SIG-M5 treated with dmso at 0.1 percent for 504 hours (cell line): ENCODE results near the gene PCCA.

Experiments
- DNase-seq: peaks from one replicate; lab custom pipeline; 2025; ENCODE audit not compliant: unreplicated experiment; lab: John Stamatoyannopoulos, UW

PCCA gene

GRCh38 chr13:100497389-100497788 is 408.5 kb downstream of the PCCA start:
- no peak for DNase-seq

DNA sequence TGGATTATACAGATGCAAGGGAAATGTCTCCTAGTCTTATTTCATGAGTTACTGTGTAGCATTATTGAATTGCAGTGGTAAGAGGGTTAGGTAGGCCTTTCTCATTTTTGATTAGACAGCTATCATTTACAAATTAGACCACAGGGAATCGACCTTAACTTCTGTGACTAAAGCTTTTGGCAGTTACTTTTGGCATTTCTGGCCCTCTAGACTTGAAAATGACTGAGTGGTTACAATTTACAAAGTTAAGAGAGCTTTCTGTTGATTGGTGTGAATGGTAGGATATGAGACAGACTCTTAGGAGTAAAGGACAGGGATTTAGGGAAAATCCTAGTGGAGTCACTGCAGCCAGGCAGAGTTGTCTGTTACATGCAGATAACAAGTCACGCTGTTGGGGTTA is 413.6 kb downstream of the PCCA start:
- no peak for DNase-seq

GRCh38 chr13:100503622-100504021 is 414.7 kb downstream of the PCCA start:
- DNase-seq = no peak

GRCh38 chr13:100506154-100506553 is 417.3 kb downstream of the PCCA start:
- DNase-seq = no peak

- DNase-seq = peak; percentile 33
Measured at GRCh38 chr13:100506600-100507422, 417.9 kb downstream of the PCCA start.

DNA sequence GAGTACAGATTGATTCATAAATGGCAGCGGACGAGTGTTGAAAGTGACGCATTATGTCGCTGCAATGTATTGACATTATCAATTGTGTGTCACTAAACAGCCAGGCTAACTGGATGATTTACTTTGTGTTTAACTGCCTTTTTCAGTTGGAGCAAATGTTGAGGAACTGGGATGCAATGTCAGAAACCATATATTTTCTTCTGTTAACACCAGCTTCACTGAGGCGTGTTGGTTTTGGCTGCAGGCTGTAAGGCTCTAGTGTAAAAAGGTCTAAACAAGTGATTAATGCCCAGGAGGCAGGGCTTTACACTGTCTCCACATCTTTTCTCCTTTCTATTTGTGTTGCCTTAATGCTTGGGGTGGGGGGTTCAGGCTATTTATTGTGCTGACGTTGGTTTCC is 419.6 kb downstream of the PCCA start:
- no peak for DNase-seq

- DNase-seq = no peak
Measured at GRCh38 chr13:100508996-100509395, 420.1 kb downstream of the PCCA start.

DNA sequence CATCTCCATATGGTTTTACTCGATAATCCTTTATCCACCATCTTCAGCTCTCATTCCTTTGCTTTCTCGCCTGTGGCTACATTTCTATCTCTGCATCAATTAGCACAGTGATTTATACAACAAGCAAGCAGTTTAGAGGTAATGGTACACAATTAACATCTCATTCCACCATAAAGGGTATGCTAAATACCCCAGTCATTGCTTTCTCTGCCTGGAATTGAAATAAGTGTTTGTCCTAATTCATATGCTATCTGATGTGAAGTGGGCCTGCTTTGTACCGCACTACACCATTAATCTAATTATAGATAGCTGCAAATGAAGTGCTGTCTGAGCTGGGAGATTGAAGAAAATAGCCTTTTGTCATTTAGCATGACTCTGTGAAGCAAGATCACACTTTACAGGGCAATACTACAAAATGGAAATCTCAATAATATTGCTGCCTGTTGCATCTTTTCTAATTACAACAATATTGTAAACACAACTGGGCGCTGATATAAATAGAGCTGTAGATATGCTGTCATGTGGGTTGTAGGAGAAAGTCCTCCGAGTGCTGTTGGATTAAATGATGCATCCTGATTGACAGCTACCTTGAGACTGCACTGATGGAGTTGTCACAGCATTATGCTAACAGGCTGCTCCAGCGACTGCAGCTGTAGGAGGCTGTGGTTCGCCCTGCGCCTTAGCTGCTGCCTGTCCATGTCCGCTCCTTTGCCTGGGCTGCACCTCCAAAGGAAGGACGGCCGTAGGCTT is 421.5 kb downstream of the PCCA start:
- no peak for DNase-seq

DNA sequence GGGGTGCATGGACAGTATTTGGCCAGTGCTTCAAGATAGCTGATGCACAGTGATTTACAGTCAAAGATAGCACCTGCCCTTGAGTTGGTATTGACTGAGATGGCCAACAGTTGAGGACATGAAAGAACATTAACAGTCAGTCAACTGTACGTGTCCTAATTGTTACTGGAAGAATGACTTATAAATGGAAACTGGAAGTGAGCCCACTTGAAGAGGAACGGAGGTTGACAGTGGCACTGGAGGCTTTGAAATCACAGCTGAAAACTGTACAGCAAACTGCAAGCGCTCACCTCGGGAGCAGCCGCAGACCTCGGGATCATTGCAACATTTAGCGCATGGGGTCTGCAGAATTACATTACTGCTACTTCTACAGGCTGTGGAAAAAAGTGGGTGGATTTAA is 422.6 kb downstream of the PCCA start:
- peak; percentile 32 for DNase-seq

DNA sequence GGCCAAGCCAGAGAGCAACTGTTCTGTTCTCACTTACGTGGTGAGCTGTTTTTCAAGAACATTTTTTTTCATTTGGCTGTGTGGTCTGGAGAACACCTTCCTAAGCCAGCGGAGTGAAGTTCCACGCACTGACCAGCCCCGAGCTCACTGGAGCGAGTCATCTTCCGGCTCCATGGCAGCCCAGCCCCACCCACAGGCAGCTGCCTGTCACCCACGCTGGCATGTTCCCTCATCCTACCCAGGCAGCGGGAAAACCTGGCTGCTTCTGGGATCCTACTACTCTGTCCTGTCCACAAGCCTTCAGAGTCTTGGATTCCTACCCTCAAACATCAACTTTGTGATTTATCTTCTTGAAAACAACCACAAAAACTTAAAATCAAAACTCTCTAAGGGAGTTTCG is 423.5 kb downstream of the PCCA start:
- DNase-seq = no peak

DNA sequence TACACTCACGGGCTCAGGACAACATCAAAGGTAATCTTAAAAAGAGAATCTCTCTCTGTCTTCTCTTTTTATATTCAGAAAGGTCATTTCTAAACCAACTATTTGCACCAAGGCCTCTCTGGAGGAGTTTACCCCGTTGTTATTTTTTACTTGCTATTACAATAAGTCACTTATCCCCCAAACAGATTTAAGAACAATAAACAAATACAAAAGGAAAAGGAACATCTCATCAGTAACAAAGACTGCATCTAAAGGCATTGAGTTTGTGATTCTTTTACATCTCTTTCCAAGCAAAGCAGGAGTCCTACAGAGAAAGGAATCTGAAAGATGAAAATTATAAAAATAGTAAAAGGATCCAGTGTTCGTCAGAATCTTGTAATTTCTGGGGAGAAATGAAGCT is 424.3 kb downstream of the PCCA start:
- DNase-seq = no peak

GRCh38 chr13:100513987-100514670 is 425.2 kb downstream of the PCCA start:
- DNase-seq = peak; percentile 28

GRCh38 chr13:100514788-100515409 is 426.0 kb downstream of the PCCA start:
- peak; percentile 65 for DNase-seq

GRCh38 chr13:100515410-100515800 is 426.5 kb downstream of the PCCA start:
- no peak for DNase-seq

GRCh38 chr13:100517135-100517534 is 428.2 kb downstream of the PCCA start:
- DNase-seq = no peak

- no peak for DNase-seq
Measured at GRCh38 chr13:100517728-100518127, 428.8 kb downstream of the PCCA start.

DNA sequence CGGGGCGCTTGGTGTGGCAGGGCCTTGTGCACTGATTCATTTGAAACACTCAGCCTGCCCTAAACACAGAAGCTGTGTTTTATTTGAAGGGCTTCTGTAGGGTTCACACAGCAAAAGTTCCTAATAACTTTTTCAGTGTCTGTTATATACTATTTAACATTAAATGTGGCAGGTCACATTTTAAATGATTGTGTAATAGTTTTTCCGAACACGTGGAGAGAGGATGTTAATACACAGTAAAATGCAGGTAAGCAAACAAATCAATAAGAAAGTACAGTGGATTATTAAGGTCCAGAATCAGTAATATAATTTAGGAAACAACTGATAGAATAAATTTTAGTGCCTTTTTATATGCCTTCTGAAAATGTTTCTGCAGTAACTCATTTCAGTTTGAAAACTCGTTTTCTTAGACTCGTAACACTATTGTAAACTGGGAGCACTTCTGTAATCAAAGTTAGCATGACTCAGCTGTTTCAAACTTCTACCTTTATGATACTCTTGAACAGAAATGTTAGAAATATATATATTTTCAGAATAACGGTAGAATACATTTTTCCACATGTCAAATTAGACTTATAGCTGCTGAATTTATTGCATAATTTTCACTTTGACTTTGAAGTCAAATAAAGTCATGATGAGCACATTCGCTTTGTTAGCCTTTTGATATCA is 429.6 kb downstream of the PCCA start:
- DNase-seq = no peak

- DNase-seq = no peak
Measured at GRCh38 chr13:100519626-100520025, 430.7 kb downstream of the PCCA start.

DNA sequence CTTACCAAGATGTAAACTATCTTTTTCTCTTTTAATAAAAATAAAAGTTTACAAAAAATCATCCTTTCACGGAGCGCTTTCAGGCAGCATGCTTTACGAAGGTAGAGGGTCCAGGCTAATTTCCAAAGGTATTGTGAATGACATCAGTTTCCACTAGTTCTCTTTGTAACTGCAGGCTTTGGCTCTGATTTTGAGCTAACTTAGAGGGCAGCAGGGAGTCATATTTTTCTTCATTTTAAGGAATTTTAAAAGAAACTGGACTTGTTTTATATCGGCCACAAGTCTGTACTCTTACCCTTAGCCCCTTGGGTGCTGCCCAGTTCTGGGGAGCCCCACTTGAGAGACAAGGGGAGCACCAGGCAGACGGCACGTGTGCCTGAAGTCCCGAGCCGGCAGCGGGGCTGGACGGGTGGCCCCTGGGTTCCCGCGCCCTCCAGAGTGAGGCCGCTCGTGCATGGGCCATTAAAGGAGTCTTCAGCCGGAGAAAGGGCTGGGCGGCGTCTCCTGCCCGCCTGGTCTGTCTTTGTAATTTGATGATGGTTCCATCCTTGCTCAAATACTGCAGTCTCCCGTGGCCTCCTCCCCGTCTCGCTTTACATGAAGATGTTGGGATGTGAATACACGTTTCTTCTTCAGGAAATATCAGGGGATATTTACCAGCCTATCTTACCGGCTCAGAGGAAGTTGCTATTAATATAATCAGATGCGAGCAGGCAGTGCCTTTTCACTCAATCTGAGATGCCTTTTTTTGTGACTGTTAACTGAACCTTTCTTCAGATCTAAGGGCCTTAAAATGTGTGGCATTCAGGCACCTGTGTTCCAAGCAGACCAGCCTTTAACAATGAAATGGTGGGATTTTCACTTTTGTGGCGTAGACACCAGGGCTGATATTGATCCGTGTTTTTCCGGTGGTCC is 432.3 kb downstream of the PCCA start:
- DNase-seq = no peak
